ENCODE data around the gene ADM2. TPM values are rescaled to one million over a fixed set of nuclear protein-coding genes. Genes with fewer than 3 reads are reported as not detected.
"Not testable (repeated sequence)": the region's sequence is repeated elsewhere in the genome, so short reads cannot be mapped to it uniquely, and the experiment has no call there.

ADM2 gene
- polyA plus RNA-seq, 6 donors from 2014 or later: 0.08 to 0.86 (median 0.20) TPM; not detected in 3

GRCh38 chr22:50517495-50518260 lies 36.3 kb downstream of the ADM2 start:
- peaks cover 0 to 5% of the 10 kb centered on the region in 2 donors for H3K36me3 Mint-ChIP-seq
- no peak overlapping the region for H3K27ac Mint-ChIP-seq
- H3K4me1 Mint-ChIP-seq: peaks cover 17 to 25% (median 22%) of the 10 kb centered on the region in 3 donors
- H3K9me3 Mint-ChIP-seq: no peaks in the 10 kb centered on the region
- DNase-seq (no peak), ATAC-seq (ENCODE audit: low read depth in 2 of 2) (no peak)
- no peaks in the 10 kb centered on the region for H3K27me3 Mint-ChIP-seq
- no peak overlapping the region for H3K4me3 Mint-ChIP-seq

- Mint-ChIP-seq H3K27ac (no peak overlapping the region), H3K27me3 (no peaks in the 10 kb centered on the region), H3K9me3 (no peaks in the 10 kb centered on the region), H3K36me3 (peaks cover 0 to 5% of the 10 kb centered on the region in 2 donors), H3K4me1 (peaks cover 17 to 25% (median 22%) of the 10 kb centered on the region in 3 donors), H3K4me3 (no peak overlapping the region)
- DNase-seq (no peak), ATAC-seq (ENCODE audit: low read depth in 2 of 2) (no peak)
Observed at GRCh38 chr22:50518606-50519005, 37.3 kb downstream of the ADM2 start.

GRCh38 chr22:50519151-50519550 lies 37.8 kb downstream of the ADM2 start:
- Mint-ChIP-seq H3K36me3 (peaks cover 0 to 5% of the 10 kb centered on the region in 2 donors), H3K4me3 (no peak overlapping the region), H3K27me3 (no peaks in the 10 kb centered on the region), H3K9me3 (no peaks in the 10 kb centered on the region), H3K4me1 (peaks cover 17 to 21% (median 18%) of the 10 kb centered on the region in 3 donors), H3K27ac (no peak overlapping the region)
- DNase-seq: no peak
- no peak for ATAC-seq (ENCODE audit: low read depth in 2 of 2)

GRCh38 chr22:50520184-50520583 lies 38.8 kb downstream of the ADM2 start:
- H3K27ac Mint-ChIP-seq; ATAC-seq (ENCODE audit: low read depth in 2 of 2); H3K27me3 Mint-ChIP-seq; DNase-seq; H3K4me3 Mint-ChIP-seq; H3K36me3 Mint-ChIP-seq; H3K9me3 Mint-ChIP-seq: not testable (repeated sequence)
- H3K4me1 Mint-ChIP-seq: peaks cover 17 to 24% (median 18%) of the 10 kb centered on the region in 3 donors

- H3K4me3 Mint-ChIP-seq: no peak overlapping the region
- no peaks in the 10 kb centered on the region for H3K9me3 Mint-ChIP-seq
- no peaks in the 10 kb centered on the region for H3K36me3 Mint-ChIP-seq
- peak overlapping the region in 1 of 6 donors; percentile 56 for H3K27ac Mint-ChIP-seq
- DNase-seq (no peak), ATAC-seq (ENCODE audit: low read depth in 2 of 2) (no peak)
- H3K4me1 Mint-ChIP-seq: peaks cover 12 to 23% (median 13%) of the 10 kb centered on the region in 3 donors
- no peaks in the 10 kb centered on the region for H3K27me3 Mint-ChIP-seq
Observed at GRCh38 chr22:50520826-50521453, 39.6 kb downstream of the ADM2 start.

GRCh38 chr22:50521710-50522109 lies 40.4 kb downstream of the ADM2 start:
- Mint-ChIP-seq H3K27ac (peak overlapping the region in 1 of 6 donors; percentile 15), H3K4me3 (peak overlapping the region in 2 of 8 donors; percentile 3 to 29), H3K9me3 (no peaks in the 10 kb centered on the region), H3K4me1 (peaks cover 11 to 22% (median 13%) of the 10 kb centered on the region in 3 donors), H3K27me3 (no peaks in the 10 kb centered on the region), H3K36me3 (no peaks in the 10 kb centered on the region)
- ATAC-seq (ENCODE audit: low read depth in 2 of 2) (no peak), DNase-seq (no peak)

GRCh38 chr22:50522208-50522805 lies 41.0 kb downstream of the ADM2 start:
- Mint-ChIP-seq H3K27ac (no peak overlapping the region), H3K9me3 (no peaks in the 10 kb centered on the region), H3K27me3 (no peaks in the 10 kb centered on the region), H3K36me3 (no peaks in the 10 kb centered on the region), H3K4me1 (peaks cover 17 to 28% (median 19%) of the 10 kb centered on the region in 3 donors), H3K4me3 (peak overlapping the region in 1 of 8 donors; percentile 29)
- no peak for DNase-seq
- ATAC-seq (ENCODE audit: low read depth in 2 of 2): no peak

- H3K4me3 Mint-ChIP-seq: peak overlapping the region in 3 of 8 donors; percentile 20 to 54 (median 53)
- peak overlapping the region in 2 of 6 donors; percentile 79 to 85 for H3K27ac Mint-ChIP-seq
Observed at GRCh38 chr22:50522806-50523438, 41.6 kb downstream of the ADM2 start.

GRCh38 chr22:50523458-50523805 lies 42.1 kb downstream of the ADM2 start:
- H3K4me3 Mint-ChIP-seq: peak overlapping the region in 4 of 8 donors; percentile 20 to 54 (median 41)
- no peaks in the 10 kb centered on the region for H3K36me3 Mint-ChIP-seq
- no peaks in the 10 kb centered on the region for H3K9me3 Mint-ChIP-seq

More at GRCh38 chr22:50522806-50523438, 41.6 kb downstream of the ADM2 start:
- DNase-seq (no peak), ATAC-seq (ENCODE audit: low read depth in 2 of 2) (no peak)
- H3K4me1 Mint-ChIP-seq: peaks cover 23 to 34% (median 23%) of the 10 kb centered on the region in 3 donors
- no peaks in the 10 kb centered on the region for H3K9me3 Mint-ChIP-seq
- H3K27me3 Mint-ChIP-seq: no peaks in the 10 kb centered on the region
- H3K36me3 Mint-ChIP-seq: no peaks in the 10 kb centered on the region

GRCh38 chr22:50523806-50524675 lies 42.7 kb downstream of the ADM2 start:
- peak overlapping the region; percentile 44 to 95 (median 90) for H3K4me3 Mint-ChIP-seq
- peaks cover 31 to 35% (median 35%) of the 10 kb centered on the region in 3 donors for H3K4me1 Mint-ChIP-seq
- no peaks in the 10 kb centered on the region for H3K36me3 Mint-ChIP-seq
- ATAC-seq (ENCODE audit: low read depth in 2 of 2): no peak
- no peaks in the 10 kb centered on the region for H3K27me3 Mint-ChIP-seq
- peak overlapping the region in 5 of 6 donors; percentile 28 to 96 (median 88) for H3K27ac Mint-ChIP-seq
- H3K9me3 Mint-ChIP-seq: no peaks in the 10 kb centered on the region
- DNase-seq: no peak

More at GRCh38 chr22:50523458-50523805, 42.1 kb downstream of the ADM2 start:
- no peak for DNase-seq
- Mint-ChIP-seq H3K4me1 (peaks cover 28 to 35% (median 28%) of the 10 kb centered on the region in 3 donors), H3K27me3 (no peaks in the 10 kb centered on the region), H3K27ac (peak overlapping the region in 3 of 6 donors; percentile 48 to 85 (median 79))
- no peak for ATAC-seq (ENCODE audit: low read depth in 2 of 2)

- Mint-ChIP-seq H3K4me1 (peaks cover 31 to 35% (median 35%) of the 10 kb centered on the region in 3 donors), H3K9me3 (no peaks in the 10 kb centered on the region), H3K27me3 (no peaks in the 10 kb centered on the region), H3K36me3 (no peaks in the 10 kb centered on the region), H3K4me3 (peak overlapping the region; percentile 85 to 95 (median 90)), H3K27ac (peak overlapping the region in 5 of 6 donors; percentile 57 to 96 (median 88))
- DNase-seq: no peak
- no peak for ATAC-seq (ENCODE audit: low read depth in 2 of 2)
Observed at GRCh38 chr22:50524676-50525103, 43.3 kb downstream of the ADM2 start.

- no peaks in the 10 kb centered on the region for H3K36me3 Mint-ChIP-seq
- H3K9me3 Mint-ChIP-seq: no peaks in the 10 kb centered on the region
- H3K27ac Mint-ChIP-seq: peak within 1 kb of the TSS in 5 of 6 donors; percentile 86 to 96 (median 88)
Observed at GRCh38 chr22:50525104-50525857, 43.9 kb downstream of the ADM2 start, which contains the start of gene SCO2. SCO2 (minus strand) TSS chr22:50525598; CDS start chr22:50524411, 1,187 bp downstream.

More at GRCh38 chr22:50525104-50525857, 43.9 kb downstream of the ADM2 start, which contains the start of gene SCO2:
- no peaks in the 10 kb centered on the region for H3K27me3 Mint-ChIP-seq
- peak; percentile 62 to 64 for ATAC-seq (ENCODE audit: low read depth in 2 of 2)
- peaks cover 31 to 35% (median 35%) of the 10 kb centered on the region in 3 donors for H3K4me1 Mint-ChIP-seq
- DNase-seq: peak; percentile 97
- H3K4me3 Mint-ChIP-seq: peak within 1 kb of the TSS; percentile 85 to 95 (median 90)

All from naive B cell (primary cell).